ENCODE results near the gene IRX4.

IRX4 gene

DNA sequence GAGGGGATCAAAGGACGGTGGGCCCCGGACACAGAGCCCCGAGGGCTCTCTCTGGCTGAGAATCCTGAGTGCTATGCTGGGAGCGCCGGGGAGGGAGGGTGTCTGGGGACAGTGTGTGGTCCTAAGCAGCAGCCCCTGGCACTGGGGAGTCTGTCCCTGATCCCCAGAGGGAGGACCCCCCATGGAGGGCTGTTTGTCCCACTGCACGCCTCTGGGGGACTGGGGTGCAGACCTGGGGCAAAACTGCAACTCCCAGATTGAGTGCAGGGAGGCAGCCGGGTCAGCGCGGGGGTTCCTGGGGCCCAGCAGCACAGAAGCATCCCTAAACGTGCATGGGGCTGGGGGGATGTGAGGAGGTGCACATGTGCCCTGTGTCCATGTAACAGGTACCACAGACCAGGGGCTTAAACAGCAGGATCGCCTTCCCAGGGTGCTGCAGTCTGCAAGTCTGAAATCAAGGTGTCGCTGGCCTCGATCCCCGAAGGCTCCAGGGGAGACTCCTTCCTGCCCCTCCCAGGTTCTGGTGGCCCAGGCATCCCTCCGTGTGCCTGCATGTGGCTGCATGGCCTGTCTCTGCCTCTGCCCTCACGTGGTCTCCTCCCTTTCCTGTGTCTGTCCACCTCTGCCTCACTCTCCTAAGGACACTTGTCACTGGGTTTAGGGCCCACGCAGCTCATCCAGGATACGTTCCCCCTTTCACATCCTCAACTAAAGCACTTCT is 35.9 kb upstream of the IRX4 start:
- Histone ChIP-seq H3K27ac (ENCODE audit: low read length) (no peak overlapping the region), H3K4me1 (ENCODE audit: insufficient read depth, low read length) (no peaks in the 10 kb centered on the region), H3K79me2 (ENCODE audit: insufficient read depth, low read length) (no peaks in the 10 kb centered on the region), H3K9me3 (ENCODE audit: insufficient read depth, low read length, severe bottlenecking) (no peaks in the 10 kb centered on the region), H3K9ac (ENCODE audit: low read depth, low read length) (no peak overlapping the region), H2AFZ (ENCODE audit: low read depth, low read length) (no peak overlapping the region), H3K4me2 (ENCODE audit: insufficient read depth, low read length) (no peak overlapping the region), H3K4me3 (ENCODE audit: low read depth in 1 of 2, low read length in 2 of 2) (no peak overlapping the region), H3K36me3 (ENCODE audit: insufficient read depth, low read length) (no peaks in the 10 kb centered on the region), H4K20me1 (ENCODE audit: insufficient read depth, low read length) (no peaks in the 10 kb centered on the region), H3K27me3 (ENCODE audit: insufficient read depth, low read length, poor library complexity) (no peaks in the 10 kb centered on the region)
- TF ChIP-seq, protein P1, sequence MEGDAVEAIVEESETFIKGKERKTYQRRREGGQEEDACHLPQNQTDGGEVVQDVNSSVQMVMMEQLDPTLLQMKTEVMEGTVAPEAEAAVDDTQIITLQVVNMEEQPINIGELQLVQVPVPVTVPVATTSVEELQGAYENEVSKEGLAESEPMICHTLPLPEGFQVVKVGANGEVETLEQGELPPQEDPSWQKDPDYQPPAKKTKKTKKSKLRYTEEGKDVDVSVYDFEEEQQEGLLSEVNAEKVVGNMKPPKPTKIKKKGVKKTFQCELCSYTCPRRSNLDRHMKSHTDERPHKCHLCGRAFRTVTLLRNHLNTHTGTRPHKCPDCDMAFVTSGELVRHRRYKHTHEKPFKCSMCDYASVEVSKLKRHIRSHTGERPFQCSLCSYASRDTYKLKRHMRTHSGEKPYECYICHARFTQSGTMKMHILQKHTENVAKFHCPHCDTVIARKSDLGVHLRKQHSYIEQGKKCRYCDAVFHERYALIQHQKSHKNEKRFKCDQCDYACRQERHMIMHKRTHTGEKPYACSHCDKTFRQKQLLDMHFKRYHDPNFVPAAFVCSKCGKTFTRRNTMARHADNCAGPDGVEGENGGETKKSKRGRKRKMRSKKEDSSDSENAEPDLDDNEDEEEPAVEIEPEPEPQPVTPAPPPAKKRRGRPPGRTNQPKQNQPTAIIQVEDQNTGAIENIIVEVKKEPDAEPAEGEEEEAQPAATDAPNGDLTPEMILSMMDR (IDR thresholded peaks at IDR 0.05; ENCODE audit: borderline replicate concordance, extremely low read depth, low read length, poor library complexity, severe bottlenecking) = no peak
- TF ChIP-seq EZH2 (IDR thresholded peaks at IDR 0.05; ENCODE audit: borderline replicate concordance, low read depth, low read length, severe bottlenecking) = no peak
- ATAC-seq (ENCODE audit: insufficient read depth, low read depth) (no peak), DNase-seq (no peak)

DNA sequence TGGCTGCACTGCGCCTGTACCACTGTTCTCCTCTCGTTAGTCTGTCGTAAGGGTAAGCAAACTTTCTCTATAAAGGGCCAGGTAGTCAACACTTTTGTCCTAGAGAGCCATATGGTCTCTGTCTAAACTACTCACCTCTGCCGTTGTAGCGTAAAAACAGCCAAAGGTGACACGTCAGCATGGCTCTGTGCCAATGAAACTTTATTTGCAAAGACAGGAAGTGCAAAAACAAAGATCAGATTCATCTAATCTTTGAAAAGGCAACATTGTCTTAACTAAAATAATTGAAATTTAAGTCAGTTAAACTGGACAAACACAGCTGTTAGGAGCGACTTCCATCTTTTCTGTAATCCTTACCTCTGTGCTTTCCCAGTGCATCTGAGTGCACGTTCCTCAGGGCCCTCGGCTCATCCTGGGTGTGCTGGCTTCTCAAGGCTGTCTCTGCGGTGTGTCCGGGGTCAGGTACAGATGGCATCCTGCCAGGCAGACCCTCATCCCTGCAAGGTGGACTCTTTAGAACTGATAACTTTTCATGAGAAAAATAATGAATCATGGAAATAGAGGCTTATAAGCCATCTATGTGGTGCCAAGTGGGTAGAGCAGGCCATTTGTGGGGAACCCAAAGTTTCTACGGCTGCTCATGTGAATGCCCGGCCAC is 35.2 kb upstream of the IRX4 start:
- no peak for ATAC-seq (ENCODE audit: insufficient read depth, low read depth)

GRCh38 chr5:1916041-1917001 is 33.6 kb upstream of the IRX4 start:
- Histone ChIP-seq H3K4me2 (ENCODE audit: insufficient read depth, low read length) (no peak overlapping the region), H3K27ac (ENCODE audit: low read length) (no peak overlapping the region), H4K20me1 (ENCODE audit: insufficient read depth, low read length) (no peaks in the 10 kb centered on the region), H3K4me3 (ENCODE audit: low read depth in 1 of 2, low read length in 2 of 2) (no peak overlapping the region), H3K36me3 (ENCODE audit: insufficient read depth, low read length) (no peaks in the 10 kb centered on the region), H3K79me2 (ENCODE audit: insufficient read depth, low read length) (no peaks in the 10 kb centered on the region), H3K27me3 (ENCODE audit: insufficient read depth, low read length, poor library complexity) (no peaks in the 10 kb centered on the region), H3K4me1 (ENCODE audit: insufficient read depth, low read length) (no peaks in the 10 kb centered on the region), H3K9ac (ENCODE audit: low read depth, low read length) (no peak overlapping the region), H2AFZ (ENCODE audit: low read depth, low read length) (no peak overlapping the region), H3K9me3 (ENCODE audit: insufficient read depth, low read length, severe bottlenecking) (no peaks in the 10 kb centered on the region)
- TF ChIP-seq, protein P1 (IDR thresholded peaks at IDR 0.05; ENCODE audit: borderline replicate concordance, extremely low read depth, low read length, poor library complexity, severe bottlenecking) = no peak
- no peak for TF ChIP-seq EZH2 (IDR thresholded peaks at IDR 0.05; ENCODE audit: borderline replicate concordance, low read depth, low read length, severe bottlenecking)
- DNase-seq (no peak), ATAC-seq (ENCODE audit: insufficient read depth, low read depth) (no peak)

More for the DNA sequence above, 35.2 kb upstream of the IRX4 start:
- no peaks in the 10 kb centered on the region for H3K27me3 ChIP-seq (ENCODE audit: insufficient read depth, low read length, poor library complexity)
- H4K20me1 ChIP-seq (ENCODE audit: insufficient read depth, low read length) = no peaks in the 10 kb centered on the region
- DNase-seq = no peak
- H3K27ac ChIP-seq (ENCODE audit: low read length) = no peak overlapping the region
- no peak overlapping the region for H3K4me2 ChIP-seq (ENCODE audit: insufficient read depth, low read length)
- H2AFZ ChIP-seq (ENCODE audit: low read depth, low read length) = no peak overlapping the region
- no peaks in the 10 kb centered on the region for H3K4me1 ChIP-seq (ENCODE audit: insufficient read depth, low read length)
- no peak overlapping the region for H3K4me3 ChIP-seq (ENCODE audit: low read depth in 1 of 2, low read length in 2 of 2)
- H3K9me3 ChIP-seq (ENCODE audit: insufficient read depth, low read length, severe bottlenecking) = no peaks in the 10 kb centered on the region
- no peak overlapping the region for H3K9ac ChIP-seq (ENCODE audit: low read depth, low read length)
- H3K79me2 ChIP-seq (ENCODE audit: insufficient read depth, low read length) = no peaks in the 10 kb centered on the region
- TF ChIP-seq EZH2 (IDR thresholded peaks at IDR 0.05; ENCODE audit: borderline replicate concordance, low read depth, low read length, severe bottlenecking) = no peak
- TF ChIP-seq, protein P1 (IDR thresholded peaks at IDR 0.05; ENCODE audit: borderline replicate concordance, extremely low read depth, low read length, poor library complexity, severe bottlenecking) = no peak
- H3K36me3 ChIP-seq (ENCODE audit: insufficient read depth, low read length) = no peaks in the 10 kb centered on the region

Measured in DND-41 (cell line).